Activated CD8-positive, alpha-beta memory T cell treated with anti-CD3 and anti-CD28 coated beads for 4 hours (primary cell): ENCODE data around the gene ELN.
"Not testable (repeated sequence)": the region's sequence is repeated elsewhere in the genome, so short reads cannot be mapped to it uniquely, and the experiment has no call there.

Experiments
- DNase-seq, 2 donors: peaks; one replicate each; pipeline ENCODE4 v3.0.0-alpha.2; 2020; ENCODE audit warnings: low read depth in 2 of 2

Gene ELN

DNA sequence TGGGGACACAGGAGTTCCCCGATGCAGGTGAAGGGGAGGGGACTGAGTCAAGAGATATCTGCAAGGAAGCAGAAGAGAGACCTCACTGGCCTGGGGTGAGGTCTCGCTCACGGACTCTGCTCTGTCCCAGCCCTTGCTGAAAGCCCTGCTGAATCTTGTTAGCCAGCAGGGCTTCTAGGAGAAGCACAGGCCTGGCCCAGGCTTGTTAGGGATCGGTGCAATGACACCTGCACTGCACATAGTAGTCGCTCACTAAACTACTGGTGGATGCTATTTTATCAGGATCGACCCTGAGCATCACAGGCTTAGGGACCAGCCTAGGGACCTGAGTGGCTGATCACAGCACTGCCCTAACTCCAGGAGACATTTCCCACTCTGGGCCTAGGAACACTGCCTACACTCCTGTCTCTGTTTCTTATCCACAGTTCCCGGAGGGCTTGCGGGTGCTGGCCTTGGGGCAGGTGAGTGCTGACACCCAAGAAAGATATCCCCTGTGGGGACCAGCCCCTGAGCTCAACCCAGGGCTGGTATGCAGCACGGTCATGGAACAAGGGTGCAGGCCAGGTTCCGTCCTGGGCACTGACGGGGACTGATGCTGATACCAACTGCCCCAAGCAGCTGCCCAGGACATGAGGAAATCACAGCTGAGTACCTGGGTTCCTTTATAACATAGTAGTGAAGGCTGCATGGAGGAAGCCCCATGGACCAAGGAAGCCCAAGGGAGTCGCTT lies 13.0 kb downstream of the ELN start:
- no peak for DNase-seq

DNA sequence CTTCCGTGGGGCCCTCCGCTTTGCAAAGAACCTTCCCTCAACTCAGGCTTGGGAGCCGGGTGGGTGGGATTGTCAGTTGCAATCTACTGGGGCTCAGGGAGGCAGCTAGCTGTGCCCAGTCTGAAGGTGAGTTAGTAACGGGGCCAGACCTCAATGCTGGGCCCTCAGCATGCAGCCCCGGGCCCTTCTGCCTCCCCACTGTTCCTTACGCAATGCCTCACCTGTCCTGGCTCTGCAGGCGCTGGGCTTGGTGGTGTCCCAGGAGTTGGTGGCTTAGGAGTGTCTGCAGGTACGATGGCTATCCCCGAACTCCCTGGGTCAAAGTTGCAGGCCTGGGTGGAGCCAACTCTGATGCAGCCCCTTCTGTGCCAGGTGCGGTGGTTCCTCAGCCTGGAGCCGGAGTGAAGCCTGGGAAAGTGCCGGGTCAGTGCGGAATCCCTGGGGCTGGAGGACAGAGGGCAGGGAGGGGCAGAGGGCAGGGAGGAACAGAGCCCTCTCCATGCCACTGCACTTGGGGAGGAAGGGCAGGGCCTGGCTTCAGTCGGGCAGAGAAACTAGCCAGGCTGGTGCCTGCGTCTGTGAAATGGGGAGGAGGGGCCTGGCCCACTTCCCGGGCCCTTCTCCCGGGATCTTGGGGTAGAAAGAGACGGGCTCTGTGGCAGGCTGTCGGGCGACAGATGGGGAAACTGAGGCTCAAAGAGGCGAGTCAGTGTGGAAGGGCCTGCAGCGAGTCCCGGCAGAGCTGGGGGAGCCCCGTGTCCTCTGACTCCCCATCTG lies 15.0 kb downstream of the ELN start:
- DNase-seq = no peak

DNA sequence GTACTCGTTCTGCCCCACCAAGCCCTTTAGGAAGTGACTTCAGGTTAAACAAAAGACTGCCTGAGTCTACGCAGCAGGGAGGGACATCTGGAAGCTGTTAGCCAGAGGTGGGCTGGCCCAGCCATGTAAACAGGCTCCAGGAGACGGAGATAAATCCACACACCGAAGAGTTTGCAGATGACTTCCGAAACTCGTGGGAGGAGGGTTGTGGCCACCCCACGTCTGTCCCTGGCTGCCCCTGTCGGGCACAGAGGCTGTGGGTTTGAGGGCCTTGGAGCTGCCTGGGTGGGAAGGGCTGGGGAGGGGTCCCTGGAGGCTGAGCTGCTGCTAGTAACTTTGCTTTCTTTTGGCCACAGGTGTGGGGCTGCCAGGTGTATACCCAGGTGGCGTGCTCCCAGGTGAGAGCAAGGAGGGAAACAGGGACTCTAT lies 15.6 kb downstream of the ELN start:
- DNase-seq = no peak

DNA sequence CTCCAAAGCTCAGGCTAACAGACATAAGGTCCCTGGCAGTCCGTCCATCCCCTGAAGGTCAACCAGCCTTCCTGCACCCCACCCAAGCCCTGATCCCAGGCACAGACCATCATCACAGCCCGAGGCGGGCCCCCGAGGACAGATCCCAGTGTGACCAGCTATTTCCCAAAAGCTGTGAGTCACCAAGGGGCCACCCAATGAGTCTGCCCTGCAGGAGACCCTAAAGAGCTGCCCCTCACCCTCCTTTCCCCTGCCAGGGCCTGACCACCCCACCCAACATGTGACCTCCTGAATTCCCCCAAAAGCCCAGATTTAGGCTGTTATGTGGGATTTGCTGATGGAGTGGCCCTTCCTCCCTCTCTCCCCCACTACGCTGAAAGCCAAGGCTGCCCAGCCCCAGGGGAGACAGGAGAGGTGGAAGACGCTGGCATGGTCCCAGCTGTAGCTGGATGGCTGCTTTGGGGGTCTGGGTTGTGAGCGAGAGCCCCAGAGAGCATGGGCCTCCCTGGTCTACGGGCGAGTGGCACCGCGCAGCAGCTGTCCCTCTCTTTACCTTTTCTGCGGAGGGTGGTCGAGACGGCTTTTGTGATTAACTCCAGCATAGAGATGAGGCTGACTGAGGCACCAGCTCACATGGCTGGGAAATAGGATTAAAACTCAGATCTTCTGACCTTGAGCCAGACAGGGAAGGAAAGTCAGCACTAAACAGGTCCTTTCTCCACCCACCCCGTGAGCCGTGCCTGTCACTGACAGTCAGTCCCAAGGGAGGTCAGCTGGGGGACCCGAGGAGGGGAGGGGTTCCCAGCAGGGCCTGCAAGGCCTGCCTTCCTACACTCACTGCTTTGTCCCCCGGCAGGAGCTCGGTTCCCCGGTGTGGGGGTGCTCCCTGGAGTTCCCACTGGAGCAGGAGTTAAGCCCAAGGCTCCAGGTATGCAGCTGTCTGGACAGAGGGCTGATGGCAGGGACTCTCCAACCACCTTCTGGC lies 16.7 kb downstream of the ELN start:
- DNase-seq = no peak

DNA sequence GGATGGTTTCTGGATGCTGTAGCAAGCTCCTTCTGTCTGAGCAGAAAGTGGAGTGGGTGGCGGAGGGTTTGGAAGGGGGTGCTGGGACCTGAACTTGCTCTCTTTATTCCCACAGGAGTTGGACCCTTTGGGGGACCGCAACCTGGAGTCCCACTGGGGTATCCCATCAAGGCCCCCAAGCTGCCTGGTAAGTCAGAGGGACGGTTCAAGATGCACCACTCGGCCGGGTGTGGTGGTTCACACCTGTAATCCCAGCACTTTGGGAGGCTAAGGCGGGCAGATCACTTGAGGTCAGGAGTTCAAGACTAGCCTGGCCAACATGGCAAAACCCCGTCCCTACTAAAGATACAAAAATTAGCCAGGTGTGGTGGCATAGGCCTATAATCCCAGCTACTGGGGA lies 18.6 kb downstream of the ELN start:
- DNase-seq = not testable (repeated sequence)

DNA sequence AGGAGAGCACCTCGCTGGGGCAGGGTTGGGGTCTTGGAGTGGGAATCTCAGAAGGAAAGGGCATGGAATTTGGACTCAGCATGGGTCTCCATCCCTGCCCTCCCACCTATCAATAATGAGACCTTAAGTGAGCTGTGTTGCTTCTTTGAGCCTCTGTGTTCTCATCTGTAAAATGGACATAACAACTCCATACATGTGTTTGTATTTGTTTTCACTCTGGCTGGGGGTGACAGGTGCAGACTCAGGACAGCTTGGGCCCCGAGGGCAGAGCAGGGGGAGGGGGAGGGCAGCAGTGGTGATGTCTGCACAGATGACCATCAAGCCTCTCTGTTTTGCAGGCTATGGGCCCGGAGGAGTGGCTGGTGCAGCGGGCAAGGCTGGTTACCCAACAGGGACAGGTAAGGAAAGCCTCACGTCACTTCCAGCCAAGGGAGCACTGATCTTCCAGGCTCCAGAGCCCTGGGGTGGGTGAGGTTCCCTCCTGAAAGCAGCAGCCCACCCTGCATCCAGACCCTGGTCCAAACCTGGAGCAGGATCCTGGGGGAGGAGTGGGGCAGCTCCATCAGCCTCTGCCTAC lies 19.9 kb downstream of the ELN start:
- no peak for DNase-seq

DNA sequence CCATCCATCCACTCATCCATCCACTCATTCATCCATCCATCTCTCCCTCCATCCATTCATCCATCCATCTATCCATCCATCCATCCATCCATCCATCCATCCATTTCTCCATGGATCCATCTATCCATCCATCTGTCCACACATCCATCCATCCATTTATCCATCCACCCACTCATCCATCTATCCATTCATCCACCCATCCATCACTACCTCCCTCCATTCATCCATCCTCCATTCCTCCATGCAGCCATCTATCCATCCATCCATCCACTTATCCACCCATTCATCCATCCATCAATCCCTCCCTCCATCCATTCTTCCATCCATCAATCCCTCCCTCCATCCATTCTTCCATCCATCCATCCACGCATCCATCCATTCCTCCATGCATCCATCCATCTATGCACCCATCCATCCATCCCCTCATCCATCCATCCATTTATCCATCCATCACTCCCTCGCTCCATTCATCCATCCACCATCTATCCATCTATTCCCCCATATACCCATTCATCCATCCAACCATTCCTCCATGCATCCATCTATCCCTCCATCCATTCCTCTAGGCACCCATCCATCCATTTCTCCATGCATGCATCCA lies 21.1 kb downstream of the ELN start:
- no peak for DNase-seq

DNA sequence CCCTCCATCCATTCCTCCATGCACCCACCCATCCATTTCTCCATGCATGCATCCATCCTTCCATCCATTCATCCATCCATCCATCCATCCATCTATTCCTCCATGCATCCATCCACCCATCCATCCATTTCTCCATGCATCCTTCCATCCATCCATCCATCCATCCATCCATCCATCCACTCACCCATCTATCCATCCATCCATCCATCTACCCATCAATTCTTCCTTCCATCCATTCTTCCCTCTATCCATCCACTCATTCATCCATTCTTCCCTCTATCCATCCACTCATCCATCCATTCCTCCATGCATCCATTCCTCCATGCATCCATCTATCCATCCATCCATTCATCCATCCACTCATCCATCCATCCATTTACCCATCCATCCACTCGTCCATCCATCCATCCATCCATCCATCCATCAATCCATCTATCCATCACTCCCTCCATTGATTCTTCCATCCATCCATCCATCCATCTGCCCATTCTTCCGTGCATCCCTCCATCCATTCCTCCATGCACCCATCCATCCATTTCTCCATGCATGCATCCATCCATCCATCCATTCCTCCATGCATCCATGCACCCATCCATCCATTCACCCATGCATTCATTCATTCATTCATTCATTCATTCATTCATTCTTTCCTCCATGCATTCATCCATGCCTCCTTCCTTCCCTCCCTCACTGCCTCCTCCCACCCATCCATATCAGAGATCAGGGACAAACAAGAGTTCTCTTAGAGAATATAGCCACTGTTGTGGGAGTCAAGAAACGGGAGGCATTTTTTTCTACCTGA lies 22.2 kb downstream of the ELN start:
- no peak for DNase-seq

DNA sequence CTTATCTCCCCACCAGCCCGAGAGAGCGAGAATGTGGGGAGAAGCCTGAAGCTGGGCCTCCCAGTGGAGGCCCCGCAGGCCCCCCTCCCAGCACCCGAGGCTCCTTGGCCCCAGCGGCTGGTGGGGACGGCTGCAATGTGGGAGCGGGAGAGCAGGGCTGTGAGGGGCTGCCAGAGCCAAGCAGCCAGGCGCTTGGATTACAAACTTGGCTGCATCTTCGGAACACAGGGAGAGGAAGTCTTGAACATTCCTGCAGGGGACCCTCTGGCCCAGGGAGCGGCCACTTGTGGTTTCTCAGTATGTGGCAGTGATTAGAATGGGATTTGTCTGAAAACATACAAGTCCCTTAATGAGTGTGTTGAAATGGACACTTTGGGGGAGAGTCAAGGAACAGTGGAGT lies 23.2 kb downstream of the ELN start:
- no peak for DNase-seq

DNA sequence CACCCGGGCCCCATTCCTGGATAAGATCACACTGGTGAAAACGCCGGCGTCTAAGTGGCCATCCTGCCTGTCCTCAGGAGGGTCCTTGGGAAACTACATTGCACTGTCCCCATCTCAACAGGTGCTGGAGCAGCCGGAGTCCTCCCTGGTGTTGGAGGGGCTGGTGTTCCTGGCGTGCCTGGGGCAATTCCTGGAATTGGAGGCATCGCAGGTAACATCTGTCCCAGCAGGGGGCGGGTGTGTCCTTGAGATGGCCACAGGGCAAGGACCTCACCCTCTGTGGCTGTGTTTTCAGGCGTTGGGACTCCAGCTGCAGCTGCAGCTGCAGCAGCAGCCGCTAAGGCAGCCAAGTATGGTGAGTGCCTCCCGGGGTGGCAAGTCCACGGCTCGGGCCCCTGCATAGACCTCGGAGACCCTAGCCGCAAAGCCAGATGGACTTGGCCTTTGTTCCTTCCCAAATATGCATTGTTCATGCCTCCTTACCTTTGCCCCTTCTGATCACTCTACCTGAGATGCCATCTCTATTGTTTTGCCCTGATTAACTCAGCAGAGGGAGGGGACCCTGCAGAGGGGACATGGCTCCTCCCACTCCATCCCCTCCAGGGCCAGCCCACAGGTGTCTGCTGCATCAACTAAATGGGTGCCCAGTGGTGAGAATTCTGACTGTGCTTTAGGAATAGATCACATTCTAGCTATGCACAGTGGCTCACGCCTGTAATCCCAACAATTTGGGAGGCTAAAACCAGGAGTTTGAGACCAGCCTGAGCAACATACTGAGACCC lies 23.8 kb downstream of the ELN start:
- no peak for DNase-seq

DNA sequence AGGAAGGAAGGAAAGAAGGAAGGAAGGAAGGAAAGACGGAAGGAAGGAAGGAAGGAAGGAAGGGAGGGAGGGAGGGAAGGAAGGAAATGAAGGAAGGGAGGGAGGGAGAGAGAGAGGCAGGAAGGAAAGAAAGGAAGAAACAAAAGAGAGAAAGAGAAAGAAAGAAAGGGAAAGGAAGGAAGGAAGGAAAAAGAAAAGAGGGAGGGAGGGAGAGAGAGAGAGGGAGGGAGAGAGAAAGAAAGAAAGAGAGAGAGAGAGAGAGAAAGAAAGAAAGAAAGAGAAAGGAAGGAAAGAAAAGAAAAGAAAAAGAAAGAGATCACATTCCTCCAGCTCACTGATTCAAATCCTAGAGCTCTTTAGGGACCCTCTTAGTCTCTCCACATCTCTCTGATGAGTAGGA lies 24.7 kb downstream of the ELN start:
- no peak for DNase-seq

DNA sequence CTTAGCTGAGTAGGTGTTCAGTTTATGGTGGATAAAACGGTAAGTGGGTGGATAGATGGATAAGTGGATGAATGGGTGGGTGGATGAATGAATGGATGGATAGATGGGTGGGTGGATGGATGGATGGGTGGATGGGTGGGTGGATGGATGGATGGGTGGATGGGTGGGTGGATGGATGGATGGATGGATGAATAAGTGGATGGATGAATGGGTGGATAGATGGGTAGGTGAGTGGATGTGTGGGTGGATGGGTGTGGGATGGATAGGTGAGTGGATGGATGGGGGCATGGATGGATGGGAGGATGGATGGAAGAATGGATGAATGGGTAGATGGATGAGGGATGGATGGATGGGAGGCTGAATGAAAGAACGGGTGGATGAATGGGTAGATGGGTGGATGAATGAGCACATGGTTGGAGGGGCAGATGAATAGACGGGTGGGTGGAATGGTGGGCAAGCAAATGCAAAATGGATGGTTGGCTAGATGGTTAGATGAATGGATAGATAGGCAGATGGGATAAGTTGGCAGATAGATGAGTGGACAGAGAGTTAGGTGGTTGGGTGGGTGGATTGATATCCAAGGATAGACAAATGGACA lies 25.7 kb downstream of the ELN start:
- DNase-seq = no peak

DNA sequence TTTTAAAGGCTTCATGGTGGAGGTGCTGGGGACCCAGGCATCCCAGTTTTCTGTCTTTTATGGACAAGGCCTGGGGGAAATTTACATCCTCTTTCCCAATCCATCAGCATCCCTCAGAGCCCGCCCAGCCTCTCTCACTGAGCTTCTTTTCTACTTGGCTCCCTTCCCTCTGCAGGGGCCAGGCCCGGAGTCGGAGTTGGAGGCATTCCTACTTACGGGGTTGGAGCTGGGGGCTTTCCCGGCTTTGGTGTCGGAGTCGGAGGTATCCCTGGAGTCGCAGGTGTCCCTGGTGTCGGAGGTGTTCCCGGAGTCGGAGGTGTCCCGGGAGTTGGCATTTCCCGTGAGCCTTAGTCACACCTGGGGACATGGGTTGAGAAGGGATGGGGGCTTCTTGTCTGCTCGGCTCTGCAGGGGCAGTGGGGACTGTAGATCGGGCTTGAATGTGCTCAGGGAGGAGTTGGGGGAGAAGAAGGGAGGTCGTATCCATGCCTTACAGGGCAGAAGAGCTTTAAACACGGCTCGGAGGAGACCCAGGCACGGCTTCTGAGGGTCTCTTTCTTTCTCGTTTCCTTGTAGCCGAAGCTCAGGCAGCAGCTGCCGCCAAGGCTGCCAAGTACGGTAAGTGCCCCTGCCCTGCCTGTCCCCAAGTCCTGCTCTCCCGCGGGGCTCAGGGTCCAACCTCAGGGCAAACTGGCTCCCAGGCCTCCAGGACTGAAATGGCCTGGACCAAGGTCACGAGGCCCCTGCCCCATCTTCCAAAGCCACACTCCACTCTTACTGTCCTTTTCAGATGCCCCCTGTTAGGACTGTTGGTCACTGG lies 28.3 kb downstream of the ELN start:
- DNase-seq = no peak

DNA sequence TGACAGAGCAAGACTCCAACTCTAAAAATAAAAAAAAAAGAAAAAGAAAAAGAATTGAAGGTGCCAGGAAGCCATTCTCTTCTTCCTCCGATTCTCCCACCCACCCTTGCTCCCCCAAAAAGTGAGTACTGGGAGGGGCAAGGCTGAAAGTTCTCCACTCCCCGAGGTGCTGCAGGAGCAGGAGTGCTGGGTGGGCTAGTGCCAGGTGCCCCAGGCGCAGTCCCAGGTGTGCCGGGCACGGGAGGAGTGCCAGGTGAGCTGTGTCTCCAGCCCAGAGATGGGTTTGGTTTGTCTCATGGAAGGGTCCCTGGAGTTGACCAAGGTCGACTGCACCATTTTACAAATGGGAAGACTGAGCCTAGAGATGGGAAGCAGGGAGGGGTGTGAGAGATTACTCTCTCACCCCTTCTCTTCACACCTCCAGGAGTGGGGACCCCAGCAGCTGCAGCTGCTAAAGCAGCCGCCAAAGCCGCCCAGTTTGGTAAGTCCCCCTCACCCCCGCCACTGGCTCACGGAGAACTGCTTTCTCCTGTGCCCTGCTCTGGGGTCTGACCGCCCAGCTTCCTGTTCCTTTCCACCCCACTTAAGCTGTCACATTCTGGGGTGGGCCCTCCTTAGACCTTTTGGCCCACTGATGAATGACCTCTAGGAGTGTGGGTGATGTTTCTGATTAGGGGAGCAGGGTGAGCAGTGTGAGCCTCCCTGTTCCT lies 29.4 kb downstream of the ELN start:
- DNase-seq = no peak

DNA sequence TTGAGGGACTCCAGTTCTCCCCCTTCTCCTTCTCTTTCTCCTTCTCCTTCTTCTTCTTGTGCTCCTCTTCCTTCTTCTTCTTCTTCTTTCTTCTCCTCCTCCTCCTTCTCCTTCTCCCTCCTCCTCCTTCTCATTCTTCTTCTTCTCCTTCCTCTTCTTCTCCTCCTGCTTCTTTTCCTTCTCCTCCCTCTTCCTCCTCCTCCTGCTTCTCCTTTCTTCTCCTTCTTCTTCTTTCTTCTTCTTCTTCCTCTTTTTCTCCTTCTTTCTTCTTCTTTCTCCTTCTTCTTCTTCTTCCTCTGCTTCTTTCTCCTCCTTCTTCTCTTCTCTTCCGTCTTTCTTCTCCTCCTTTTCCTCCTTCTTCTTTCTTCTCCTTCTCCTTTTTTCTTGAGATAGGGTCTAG lies 30.0 kb downstream of the ELN start:
- no peak for DNase-seq

DNA sequence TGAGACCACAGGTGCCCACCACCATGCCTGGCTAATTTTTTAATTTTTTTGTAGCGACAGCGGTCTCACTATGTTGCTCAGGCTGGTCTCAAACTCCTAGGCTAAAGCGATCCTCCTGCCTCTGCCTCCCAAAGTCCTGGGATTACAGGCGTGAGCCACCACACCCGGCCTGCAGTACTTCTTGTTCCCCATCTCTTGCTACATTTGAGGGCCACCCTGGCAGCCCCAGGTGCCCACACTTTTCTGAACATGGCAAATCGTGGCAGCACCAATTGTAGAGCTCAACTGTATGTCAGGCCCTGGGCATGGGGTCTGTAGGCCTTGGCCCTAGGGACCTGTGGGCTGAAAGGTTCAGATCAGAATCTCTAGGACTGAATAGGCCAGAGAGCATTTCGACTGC lies 30.5 kb downstream of the ELN start:
- no peak for DNase-seq

DNA sequence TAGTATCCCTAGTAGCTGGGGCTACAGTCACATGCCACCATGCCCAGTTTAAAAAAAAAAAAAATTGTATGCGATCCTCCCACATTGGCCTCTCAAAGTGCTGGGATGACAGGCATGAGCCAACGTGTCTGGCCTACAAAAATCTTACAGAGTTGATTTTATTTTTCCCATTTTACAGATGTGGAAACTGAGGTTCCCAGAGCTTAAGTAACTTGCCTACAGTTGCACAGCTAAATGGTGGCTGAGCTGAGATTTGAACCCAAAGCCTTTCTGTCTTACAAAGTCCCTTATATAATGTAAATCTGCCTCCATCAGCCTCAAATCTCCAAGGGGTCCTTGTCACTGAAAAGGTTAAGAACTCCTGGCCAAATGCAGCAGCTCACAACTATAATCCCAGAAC lies 31.1 kb downstream of the ELN start:
- DNase-seq = no peak
